Activated T-helper 1 cell treated with anti-CD3 and anti-CD28 coated beads, Interleukin-12 subunit alpha, Interleukin-12 subunit beta, Interleukin-2, Interleukin-4 antibody, amounts not matched to agents 30 ng/mL and 10 ng/mL and 1 ng/mL, durations not matched to agents 14 hours and 24 hours and 36 hours (primary cell): ENCODE results near the gene ZNF426. TPM values are rescaled to one million over a fixed set of nuclear protein-coding genes. Genes with fewer than 3 reads are reported as not detected.

Source experiments
- total RNA-seq: library from RNA; stranded (reverse); gene quantifications from 2 replicates; pipeline ENCODE4 v1.2.3, GENCODE V29; 2022

The ZNF426 gene
- total RNA-seq, 1 donor from 2014 or later, result 10.3 TPM

Other genes starting within 250 kb of the ZNF426 start
- 4.7 and 5.0 TPM in 2 replicates for gene ZNF699, start 228.8 kb downstream of the ZNF426 start, total RNA-seq
- 5.0 and 6.4 TPM in 2 replicates for gene ZNF559, start 214.5 kb downstream of the ZNF426 start, total RNA-seq
- 0.18 TPM in 1 of 2 replicates, not detected in the other for gene ZNF177, start 175.6 kb downstream of the ZNF426 start, total RNA-seq
- 25.3 and 28.2 TPM in 2 replicates for gene ZNF266, start 103.1 kb downstream of the ZNF426 start, total RNA-seq
- not detected in 2 replicates for gene ZNF560, start 40.0 kb downstream of the ZNF426 start, total RNA-seq
- gene ZNF121, start 45.9 kb upstream of the ZNF426 start, total RNA-seq, result 63.4 and 64.8 TPM in 2 replicates
- 33.2 and 36.7 TPM in 2 replicates for gene ZNF561, start 82.6 kb upstream of the ZNF426 start, total RNA-seq
- 13.2 and 13.8 TPM in 2 replicates for gene ZNF562, start 136.5 kb upstream of the ZNF426 start, total RNA-seq
- 2.3 and 2.4 TPM in 2 replicates for gene ZNF846, start 230.1 kb upstream of the ZNF426 start, total RNA-seq